ENCODE measurements around the gene TRMT2A.

DNA sequence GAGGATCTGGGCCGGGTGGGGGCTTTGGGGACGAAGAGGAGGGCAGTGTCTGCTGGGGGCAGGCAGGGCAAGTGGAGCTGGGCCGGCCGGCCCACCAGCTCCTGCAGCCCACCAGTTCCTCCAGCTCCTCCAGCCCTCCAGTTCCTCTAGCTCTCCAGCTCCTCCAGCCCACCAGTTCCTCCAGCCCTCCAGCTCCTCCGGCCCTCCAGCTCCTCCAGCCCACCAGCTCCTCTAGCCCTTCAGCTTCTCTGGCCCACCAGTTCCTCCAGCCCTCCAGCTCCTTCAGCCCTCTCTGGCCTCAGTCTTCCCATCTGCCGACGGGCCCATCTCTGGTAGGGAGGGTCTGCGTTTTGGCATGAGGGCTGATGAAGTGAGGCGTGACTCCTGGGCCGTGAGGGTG, 43.0 kb upstream of the TRMT2A start:
- no peak for TF ChIP-seq REST (IDR thresholded peaks at IDR 0.05; ENCODE audit: insufficient read depth in 1 of 2, low read depth in 2 of 2, low read length in 2 of 2)
- TF ChIP-seq POLR2AphosphoS5 (IDR thresholded peaks at IDR 0.05; ENCODE audit: low read depth, low read length): no peak
- TF ChIP-seq TAF1 (IDR thresholded peaks at IDR 0.05; ENCODE audit: borderline replicate concordance, insufficient read depth, low read length): no peak
